HEK293T (cell line): Measurements from ENCODE around the gene NT5C3B.

Experiments
- CTCF ChIA-PET: fragments of 350-600 bp; formaldehyde crosslinking; extraction: SDS; loops from one replicate; lab custom pipeline; 2021; ENCODE audit warnings: antibody characterized with exemption, inconsistent platforms; lab: Yijun Ruan, JAX
- POLR2A ChIA-PET: fragments of 350-600 bp; formaldehyde crosslinking; extraction: SDS; loops from one replicate; lab custom pipeline; 2020; ENCODE audit warnings: antibody characterized with exemption, inconsistent platforms; lab: Yijun Ruan, JAX
- DNase-seq: peaks from one replicate; pipeline ENCODE4 v3.0.0; 2012; ENCODE audit warnings: mixed read lengths; ENCODE audit errors: extremely low spot score
- ARNT ChIP-seq: fragments of 450-650 bp; IDR thresholded peaks from 2 replicates; pipeline ENCODE4 v1.6.1; 2017; ENCODE audit warnings: mild to moderate bottlenecking
- BHLHE40 ChIP-seq: fragments of 450-650 bp; IDR thresholded peaks from 2 replicates; pipeline ENCODE4 v1.6.1; 2016; ENCODE audit warnings: mild to moderate bottlenecking, moderate library complexity, borderline replicate concordance
- CTBP1 ChIP-seq: fragments of 450-650 bp; IDR thresholded peaks from 2 replicates; pipeline ENCODE4 v1.6.1; 2016; ENCODE audit warnings: borderline replicate concordance
- ELF4 ChIP-seq: fragments of 450-650 bp; IDR thresholded peaks from 2 replicates; pipeline ENCODE4 v1.6.1; 2017; ENCODE audit warnings: antibody characterized with exemption
- FOXA1 ChIP-seq: fragments of 450-650 bp; IDR thresholded peaks from 2 replicates; pipeline ENCODE4 v1.6.1; 2016; ENCODE audit warnings: mild to moderate bottlenecking
- FOXK2 ChIP-seq: fragments of 450-650 bp; IDR thresholded peaks from 2 replicates; pipeline ENCODE4 v1.6.1; 2016; ENCODE audit warnings: mild to moderate bottlenecking
- FOXM1 ChIP-seq: fragments of 450-650 bp; IDR thresholded peaks from 2 replicates; pipeline ENCODE4 v1.6.1; 2017; ENCODE audit warnings: mild to moderate bottlenecking, borderline replicate concordance
- HDGF ChIP-seq: fragments of 450-650 bp; IDR thresholded peaks from 2 replicates; pipeline ENCODE4 v1.6.1; 2017; ENCODE audit warnings: antibody characterized with exemption, borderline replicate concordance
- L3MBTL2 ChIP-seq: fragments of 450-650 bp; conservative IDR thresholded peaks from 2 replicates; pipeline ENCODE4 v1.6.1; 2016; ENCODE audit warnings: mild to moderate bottlenecking
- LEF1 ChIP-seq: fragments of 450-650 bp; IDR thresholded peaks from 2 replicates; pipeline ENCODE4 v1.6.1; 2017; ENCODE audit warnings: mild to moderate bottlenecking, borderline replicate concordance
- NFRKB ChIP-seq: fragments of 450-650 bp; IDR thresholded peaks from 2 replicates; pipeline ENCODE4 v1.6.1; 2016; ENCODE audit warnings: mild to moderate bottlenecking, moderate library complexity
- SP1 ChIP-seq: fragments of 450-650 bp; IDR thresholded peaks from 2 replicates; pipeline ENCODE4 v1.6.1; 2017
- SUZ12 ChIP-seq: fragments of 450-650 bp; IDR thresholded peaks from 2 replicates; pipeline ENCODE4 v1.6.1; 2016; ENCODE audit warnings: mild to moderate bottlenecking
- TARDBP ChIP-seq: fragments of 450-650 bp; IDR thresholded peaks from 2 replicates; pipeline ENCODE4 v1.6.1; 2016
- ZNF384 ChIP-seq: fragments of 450-650 bp; IDR thresholded peaks from 2 replicates; pipeline ENCODE4 v1.6.1; 2016
- TF ChIP-seq, protein P1 (sequence below): fragments of 450-650 bp; IDR thresholded peaks from 2 replicates; pipeline ENCODE4 v1.6.1; 2016

NT5C3B gene

DNA sequence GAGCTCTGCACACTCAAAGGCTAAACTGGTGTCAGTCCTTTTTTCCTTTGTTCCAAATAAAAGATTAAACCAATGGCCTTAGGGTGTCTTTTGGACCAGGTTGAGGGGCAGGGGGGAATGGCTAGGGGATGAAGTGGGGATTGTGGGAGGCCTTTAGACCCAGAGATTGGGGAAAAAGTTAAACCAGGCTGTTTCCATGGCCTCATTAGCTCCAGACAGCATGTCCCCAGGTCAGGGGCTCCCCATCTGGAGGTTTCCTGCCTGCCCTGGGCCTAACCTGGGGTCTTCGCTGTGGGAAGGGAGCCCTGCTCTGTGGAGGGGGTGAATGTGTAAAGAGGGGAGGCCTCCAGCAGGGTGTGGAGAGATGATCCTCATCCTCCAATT, 12.9 kb downstream of the NT5C3B start:
- no peak for TF ChIP-seq HDGF
- TF ChIP-seq ARNT, result no peak
- TF ChIP-seq ZNF384, result no peak
- no peak for TF ChIP-seq BHLHE40
- no peak for TF ChIP-seq SP1
- TF ChIP-seq, protein P1, sequence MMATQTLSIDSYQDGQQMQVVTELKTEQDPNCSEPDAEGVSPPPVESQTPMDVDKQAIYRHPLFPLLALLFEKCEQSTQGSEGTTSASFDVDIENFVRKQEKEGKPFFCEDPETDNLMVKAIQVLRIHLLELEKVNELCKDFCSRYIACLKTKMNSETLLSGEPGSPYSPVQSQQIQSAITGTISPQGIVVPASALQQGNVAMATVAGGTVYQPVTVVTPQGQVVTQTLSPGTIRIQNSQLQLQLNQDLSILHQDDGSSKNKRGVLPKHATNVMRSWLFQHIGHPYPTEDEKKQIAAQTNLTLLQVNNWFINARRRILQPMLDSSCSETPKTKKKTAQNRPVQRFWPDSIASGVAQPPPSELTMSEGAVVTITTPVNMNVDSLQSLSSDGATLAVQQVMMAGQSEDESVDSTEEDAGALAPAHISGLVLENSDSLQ, result no peak
- TF ChIP-seq NFRKB, result no peak
- no peak for TF ChIP-seq ELF4
- no peak for TF ChIP-seq FOXA1
- no peak for TF ChIP-seq FOXM1
- no peak for TF ChIP-seq LEF1
- no peak for TF ChIP-seq FOXK2
- no peak for TF ChIP-seq CTBP1
- TF ChIP-seq L3MBTL2, result no peak
- TF ChIP-seq SUZ12, result no peak
- no peak for TF ChIP-seq TARDBP
- no peak for DNase-seq
- ChIA-PET CTCF (interaction anchor here (1.0 kb wide), 1 partner anchor 19 kb away, joined by 3 read pairs; no protein-coding TSS in a partner anchor), POLR2A (interaction anchor here (0.9 to 3.2 kb wide), 6 partner anchors 11 to 137 kb away, joined by 3 to 29 read pairs (median 4); partner anchors contain the start of genes EIF1, FKBP10, JUP and KLHL11)

DNA sequence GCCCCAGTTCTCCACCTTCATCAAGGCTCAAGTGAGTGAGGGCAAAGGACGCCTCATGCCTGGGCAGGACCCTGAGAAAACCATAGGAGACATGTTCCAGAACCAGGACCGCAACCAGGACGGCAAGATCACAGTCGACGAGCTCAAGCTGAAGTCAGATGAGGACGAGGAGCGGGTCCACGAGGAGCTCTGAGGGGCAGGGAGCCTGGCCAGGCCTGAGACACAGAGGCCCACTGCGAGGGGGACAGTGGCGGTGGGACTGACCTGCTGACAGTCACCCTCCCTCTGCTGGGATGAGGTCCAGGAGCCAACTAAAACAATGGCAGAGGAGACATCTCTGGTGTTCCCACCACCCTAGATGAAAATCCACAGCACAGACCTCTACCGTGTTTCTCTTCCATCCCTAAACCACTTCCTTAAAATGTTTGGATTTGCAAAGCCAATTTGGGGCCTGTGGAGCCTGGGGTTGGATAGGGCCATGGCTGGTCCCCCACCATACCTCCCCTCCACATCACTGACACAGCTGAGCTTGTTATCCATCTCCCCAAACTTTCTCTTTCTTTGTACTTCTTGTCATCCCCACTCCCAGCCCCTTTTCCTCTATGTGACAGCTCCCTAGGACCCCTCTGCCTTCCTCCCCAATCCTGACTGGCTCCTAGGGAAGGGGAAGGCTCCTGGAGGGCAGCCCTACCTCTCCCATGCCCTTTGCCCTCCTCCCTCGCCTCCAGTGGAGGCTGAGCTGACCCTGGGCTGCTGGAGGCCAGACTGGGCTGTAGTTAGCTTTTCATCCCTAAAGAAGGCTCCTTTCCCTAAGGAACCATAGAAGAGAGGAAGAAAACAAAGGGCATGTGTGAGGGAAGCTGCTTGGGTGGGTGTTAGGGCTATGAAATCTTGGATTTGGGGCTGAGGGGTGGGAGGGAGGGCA, 13.6 kb downstream of the NT5C3B start:
- DNase-seq, result no peak
- TF ChIP-seq NFRKB (no peak), ELF4 (no peak), L3MBTL2 (no peak), SUZ12 (no peak), ARNT (no peak), FOXA1 (no peak), ZNF384 (no peak), SP1 (no peak), CTBP1 (no peak), TARDBP (no peak), LEF1 (no peak), BHLHE40 (no peak), HDGF (no peak), FOXM1 (no peak), FOXK2 (no peak)
- TF ChIP-seq, protein P1, result no peak
- ChIA-PET POLR2A (interaction anchor here (0.8 to 3.2 kb wide), 7 partner anchors 10 to 137 kb away, joined by 3 to 29 read pairs (median 3); partner anchors contain the start of genes EIF1, FKBP10, JUP and KLHL11), CTCF (interaction anchor here (0.8 to 1.0 kb wide), 2 partner anchors 11 to 19 kb away, joined by 3 read pairs; no protein-coding TSS in a partner anchor)

DNA sequence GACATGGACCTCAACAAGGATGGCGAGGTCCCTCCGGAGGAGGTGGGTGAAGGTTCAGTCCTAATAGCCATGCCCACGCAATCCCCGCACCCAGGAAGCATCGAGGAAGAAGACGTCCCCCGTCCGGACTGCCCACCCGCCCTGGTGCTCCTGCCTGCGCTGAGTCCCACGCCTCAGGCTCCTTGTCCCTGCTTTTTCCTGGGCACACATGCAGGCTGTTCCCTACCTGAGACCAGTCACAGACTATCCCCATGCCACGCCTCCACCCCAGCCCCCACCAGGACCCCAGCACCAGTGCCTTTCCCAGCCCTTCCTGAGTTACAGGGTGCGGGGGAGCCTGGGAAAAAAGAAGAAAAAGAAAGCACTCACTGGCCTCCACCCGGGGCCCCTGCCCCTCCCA, 14.3 kb downstream of the NT5C3B start:
- ChIA-PET POLR2A (interaction anchor here (1.6 to 3.2 kb wide), 2 partner anchors 10 to 134 kb away, joined by 8 to 29 read pairs; partner anchors contain the start of genes EIF1, FKBP10 and P3H4), CTCF (no interaction called here)
- TF ChIP-seq BHLHE40, result no peak
- TF ChIP-seq SP1, result no peak
- TF ChIP-seq, protein P1, result no peak
- no peak for DNase-seq

DNA sequence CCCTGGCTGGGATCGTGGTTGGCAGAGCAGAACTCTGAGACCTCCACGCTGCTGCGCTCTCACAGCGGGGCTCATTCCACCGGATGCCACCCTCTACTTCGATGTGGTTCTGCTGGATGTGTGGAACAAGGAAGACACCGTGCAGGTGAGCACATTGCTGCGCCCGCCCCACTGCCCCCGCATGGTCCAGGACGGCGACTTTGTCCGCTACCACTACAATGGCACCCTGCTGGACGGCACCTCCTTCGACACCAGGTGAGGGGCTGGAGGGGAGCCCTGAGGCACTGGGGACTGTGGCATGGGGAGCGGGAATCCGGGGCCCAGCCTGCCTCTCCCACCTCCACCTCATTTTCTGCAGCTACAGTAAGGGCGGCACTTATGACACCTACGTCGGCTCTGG, 18.0 kb downstream of the NT5C3B start:
- no peak for DNase-seq
- TF ChIP-seq SP1, result no peak
- no peak for TF ChIP-seq ELF4
- no peak for TF ChIP-seq FOXA1
- TF ChIP-seq LEF1, result no peak
- no peak for TF ChIP-seq CTBP1
- ChIA-PET POLR2A (no interaction called here), CTCF (no interaction called here)

DNA sequence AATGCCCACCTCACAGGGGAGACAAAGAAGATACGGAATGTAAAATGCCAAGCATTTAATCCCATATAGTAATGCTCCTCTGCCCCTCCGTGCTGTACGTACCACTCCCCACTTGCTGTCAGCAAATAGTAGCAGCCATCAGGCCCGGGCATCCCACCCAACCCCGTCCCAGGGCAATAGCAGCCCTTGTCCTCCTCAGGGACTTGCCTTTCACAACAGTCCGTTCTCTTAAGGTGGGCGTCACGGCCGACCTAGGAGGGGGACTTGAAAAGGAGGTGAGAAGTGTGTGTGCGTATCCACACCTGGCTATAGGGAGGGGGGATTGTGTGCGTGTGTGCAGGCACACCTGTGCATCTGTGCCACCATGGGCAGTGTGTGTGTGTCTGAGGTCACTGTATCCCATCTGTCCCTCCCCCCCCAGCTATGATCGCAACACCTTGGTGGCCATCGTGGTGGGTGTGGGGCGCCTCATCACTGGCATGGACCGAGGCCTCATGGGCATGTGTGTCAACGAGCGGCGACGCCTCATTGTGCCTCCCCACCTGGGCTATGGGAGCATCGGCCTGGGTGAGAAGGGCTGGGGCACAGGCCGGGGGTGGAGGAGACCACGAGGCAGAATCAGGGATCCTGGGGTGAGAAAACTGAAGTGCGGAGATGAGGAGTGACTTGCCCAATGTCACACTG, 19.3 kb downstream of the NT5C3B start:
- POLR2A ChIA-PET, result interaction anchor here (1.0 kb wide), 1 partner anchor 18 kb away, joined by 4 read pairs; no protein-coding TSS in a partner anchor
- no peak for DNase-seq
- TF ChIP-seq L3MBTL2 (no peak), CTBP1 (no peak), BHLHE40 (no peak), LEF1 (no peak), FOXA1 (no peak), FOXM1 (no peak), NFRKB (no peak), ELF4 (no peak), FOXK2 (no peak), SUZ12 (no peak), SP1 (no peak), HDGF (no peak), ZNF384 (no peak), ARNT (no peak), TARDBP (no peak)
- TF ChIP-seq, protein P1, result no peak
- CTCF ChIA-PET, result no interaction called here
